GM12878 (cell line): ENCODE results near the gene CACNA1A.

Experiments used
- ATF7 ChIP-seq: fragments of 450-650 bp; IDR thresholded peaks from 2 replicates; pipeline ENCODE4 v1.6.1; 2016; ENCODE audit warnings: low read depth, mild to moderate bottlenecking
- BCLAF1 ChIP-seq: fragments of 450-650 bp; IDR thresholded peaks from 2 replicates; pipeline ENCODE4 v1.6.1; 2017; ENCODE audit warnings: antibody characterized with exemption, mild to moderate bottlenecking, moderate library complexity
- BHLHE40 ChIP-seq, 2 experiments: fragments of 450-650 bp in 1 of 2; IDR thresholded peaks; 2 replicates each; pipeline ENCODE4 v1.6.1; 2011 to 2017; ENCODE audit warnings: low read depth in 2 of 2, borderline replicate concordance in 1 of 2, improper control_type of control experiment in 1 of 2, low read length in 1 of 2, mild to moderate bottlenecking in 1 of 2
- GABPA ChIP-seq: IDR thresholded peaks from 2 replicates; pipeline ENCODE4 v1.6.1; 2014; ENCODE audit warnings: antibody characterized with exemption, low read depth, mild to moderate bottlenecking, inconsistent platforms
- IRF4 ChIP-seq: IDR thresholded peaks from 2 replicates; pipeline ENCODE4 v1.6.1; 2011; ENCODE audit warnings: low read depth, low read length
- ZBTB33 ChIP-seq: fragments of 450-650 bp; IDR thresholded peaks from 2 replicates; pipeline ENCODE4 v1.6.1; 2017; ENCODE audit warnings: mild to moderate bottlenecking
- TF ChIP-seq, protein P1 (sequence below): IDR thresholded peaks from 2 replicates; pipeline ENCODE4 v1.6.1; 2012; ENCODE audit warnings: low read depth, low read length, improper control_type of control experiment
- TF ChIP-seq, protein P2 (sequence below): IDR thresholded peaks from 2 replicates; pipeline ENCODE4 v1.6.1; 2011; ENCODE audit warnings: mild to moderate bottlenecking, low read depth, low read length, moderate library complexity; ENCODE audit not compliant: insufficient replicate concordance

DNA sequence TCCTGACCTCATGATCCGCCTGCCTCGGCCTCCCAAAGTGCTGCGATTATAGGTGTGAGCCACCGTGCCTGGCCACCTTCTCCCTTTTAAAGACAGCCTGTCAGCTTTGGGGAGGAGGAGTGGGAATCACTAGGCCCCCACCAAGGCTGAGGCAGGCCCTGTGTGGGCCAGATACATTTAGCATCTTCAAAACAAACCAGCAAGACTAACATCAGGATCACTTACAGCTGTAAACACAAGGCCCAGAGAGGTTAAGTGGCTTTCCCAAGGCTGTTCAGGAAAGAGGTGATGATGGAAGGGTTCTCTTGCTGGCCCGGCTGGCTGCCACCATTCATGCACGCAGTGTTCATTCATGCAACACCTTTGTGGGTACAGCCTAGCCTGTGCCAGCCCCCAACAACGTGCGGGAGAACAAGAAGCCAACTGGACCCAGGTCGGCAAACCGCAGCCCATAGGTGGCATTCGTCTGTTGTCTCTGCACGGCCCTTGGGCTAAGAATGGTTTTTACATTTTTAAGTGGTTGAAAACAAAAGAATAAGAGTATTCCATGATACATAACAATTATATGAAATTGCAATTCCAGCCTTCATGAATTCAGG is 333.0 kb downstream of the CACNA1A start:
- TF ChIP-seq BCLAF1 (no peak), ZBTB33 (no peak), BHLHE40 (IDR thresholded peaks at IDR 0.05; ENCODE audit: borderline replicate concordance in 1 of 2, low read depth in 2 of 2, low read length in 1 of 2) (no peak), IRF4 (no peak), ATF7 (no peak), GABPA (no peak)
- TF ChIP-seq, protein P1, sequence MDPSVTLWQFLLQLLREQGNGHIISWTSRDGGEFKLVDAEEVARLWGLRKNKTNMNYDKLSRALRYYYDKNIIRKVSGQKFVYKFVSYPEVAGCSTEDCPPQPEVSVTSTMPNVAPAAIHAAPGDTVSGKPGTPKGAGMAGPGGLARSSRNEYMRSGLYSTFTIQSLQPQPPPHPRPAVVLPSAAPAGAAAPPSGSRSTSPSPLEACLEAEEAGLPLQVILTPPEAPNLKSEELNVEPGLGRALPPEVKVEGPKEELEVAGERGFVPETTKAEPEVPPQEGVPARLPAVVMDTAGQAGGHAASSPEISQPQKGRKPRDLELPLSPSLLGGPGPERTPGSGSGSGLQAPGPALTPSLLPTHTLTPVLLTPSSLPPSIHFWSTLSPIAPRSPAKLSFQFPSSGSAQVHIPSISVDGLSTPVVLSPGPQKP = no peak
- TF ChIP-seq, protein P2, sequence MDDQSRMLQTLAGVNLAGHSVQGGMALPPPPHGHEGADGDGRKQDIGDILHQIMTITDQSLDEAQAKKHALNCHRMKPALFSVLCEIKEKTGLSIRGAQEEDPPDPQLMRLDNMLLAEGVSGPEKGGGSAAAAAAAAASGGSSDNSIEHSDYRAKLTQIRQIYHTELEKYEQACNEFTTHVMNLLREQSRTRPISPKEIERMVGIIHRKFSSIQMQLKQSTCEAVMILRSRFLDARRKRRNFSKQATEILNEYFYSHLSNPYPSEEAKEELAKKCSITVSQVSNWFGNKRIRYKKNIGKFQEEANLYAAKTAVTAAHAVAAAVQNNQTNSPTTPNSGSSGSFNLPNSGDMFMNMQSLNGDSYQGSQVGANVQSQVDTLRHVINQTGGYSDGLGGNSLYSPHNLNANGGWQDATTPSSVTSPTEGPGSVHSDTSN = no peak
